ENCODE results near the gene RTP5.
"Not testable (repeated sequence)": the region's sequence is repeated elsewhere in the genome, so short reads cannot be mapped to it uniquely, and the experiment has no call there.

Gene RTP5

DNA sequence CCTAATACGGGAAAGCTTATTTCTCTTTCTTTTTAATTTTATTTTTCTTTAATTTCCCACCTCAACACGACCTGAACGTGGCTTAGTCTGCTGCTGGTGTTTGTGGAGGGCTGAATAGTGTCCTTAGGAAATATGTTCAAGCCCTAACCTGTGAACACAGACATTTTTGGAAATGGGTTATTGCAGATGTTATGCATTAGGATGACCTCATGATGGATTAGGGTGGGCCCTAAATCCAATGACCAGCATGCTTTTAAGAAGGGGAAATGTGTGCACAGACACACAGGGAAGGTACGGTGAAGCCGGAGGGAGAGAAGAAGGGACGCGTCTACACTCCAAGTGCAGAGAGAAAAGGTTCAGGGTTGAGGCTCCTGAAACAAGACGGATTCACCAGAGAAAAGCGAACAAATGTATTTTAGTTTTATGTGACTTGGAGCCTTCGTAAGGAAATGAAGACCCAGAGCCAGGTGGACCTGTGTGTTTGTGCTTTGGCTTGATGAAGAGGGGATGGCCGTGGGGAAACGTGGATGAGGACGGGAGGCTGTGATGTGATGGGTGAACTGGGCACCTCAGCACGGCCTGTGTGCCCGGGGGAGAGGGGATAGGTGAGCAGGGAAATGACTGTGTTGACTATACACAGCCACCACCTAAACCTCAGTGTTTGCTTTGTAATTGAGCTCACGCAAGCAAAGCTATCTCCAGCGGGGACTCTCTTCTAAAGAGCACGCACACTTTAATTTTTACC lies 37.5 kb downstream of the RTP5 start:
- H3K27me3 ChIP-seq (replicated peaks) = peaks cover 2% of the 10 kb centered on the region
- TF ChIP-seq, protein P1, sequence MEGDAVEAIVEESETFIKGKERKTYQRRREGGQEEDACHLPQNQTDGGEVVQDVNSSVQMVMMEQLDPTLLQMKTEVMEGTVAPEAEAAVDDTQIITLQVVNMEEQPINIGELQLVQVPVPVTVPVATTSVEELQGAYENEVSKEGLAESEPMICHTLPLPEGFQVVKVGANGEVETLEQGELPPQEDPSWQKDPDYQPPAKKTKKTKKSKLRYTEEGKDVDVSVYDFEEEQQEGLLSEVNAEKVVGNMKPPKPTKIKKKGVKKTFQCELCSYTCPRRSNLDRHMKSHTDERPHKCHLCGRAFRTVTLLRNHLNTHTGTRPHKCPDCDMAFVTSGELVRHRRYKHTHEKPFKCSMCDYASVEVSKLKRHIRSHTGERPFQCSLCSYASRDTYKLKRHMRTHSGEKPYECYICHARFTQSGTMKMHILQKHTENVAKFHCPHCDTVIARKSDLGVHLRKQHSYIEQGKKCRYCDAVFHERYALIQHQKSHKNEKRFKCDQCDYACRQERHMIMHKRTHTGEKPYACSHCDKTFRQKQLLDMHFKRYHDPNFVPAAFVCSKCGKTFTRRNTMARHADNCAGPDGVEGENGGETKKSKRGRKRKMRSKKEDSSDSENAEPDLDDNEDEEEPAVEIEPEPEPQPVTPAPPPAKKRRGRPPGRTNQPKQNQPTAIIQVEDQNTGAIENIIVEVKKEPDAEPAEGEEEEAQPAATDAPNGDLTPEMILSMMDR (IDR thresholded peaks at IDR 0.05; ENCODE audit: low read depth, low read length, missing control alignments) = no peak
- no peak overlapping the region for H3K27ac ChIP-seq
- no peaks in the 10 kb centered on the region for H3K36me3 ChIP-seq (replicated peaks)
- no peak overlapping the region for H3K4me3 ChIP-seq (ENCODE audit: low read depth, low read length)
- DNase-seq = no peak
- in situ Hi-C loops (cut with HindIII; ENCODE audit: low pct_ligation_motif_present, low sequenced_read_pairs) = no loop called here

DNA sequence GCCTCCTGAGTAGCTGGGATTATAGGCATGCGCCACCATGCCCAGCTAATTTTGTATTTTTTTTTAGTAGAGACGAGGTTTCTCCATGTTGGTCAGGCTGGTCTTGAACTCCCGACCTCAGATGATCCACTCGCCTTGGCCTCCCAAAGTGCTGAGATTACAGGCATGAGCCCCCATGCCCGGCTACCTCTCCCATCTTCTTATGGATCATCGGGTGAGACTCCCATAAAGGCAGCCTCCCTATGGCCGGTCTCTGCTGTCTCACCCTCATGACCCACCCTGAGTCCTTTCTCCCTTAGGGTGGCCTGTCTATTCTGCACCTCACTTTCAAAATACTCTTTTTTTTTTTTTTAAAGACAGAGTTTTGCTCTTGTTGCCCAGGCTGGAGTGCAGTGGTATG lies 38.3 kb downstream of the RTP5 start:
- H3K27ac ChIP-seq; in situ Hi-C loops (cut with HindIII; ENCODE audit: low pct_ligation_motif_present, low sequenced_read_pairs); H3K27me3 ChIP-seq (replicated peaks): not testable (repeated sequence)

GRCh38 chr2:241908686-241909420 lies 39.3 kb downstream of the RTP5 start:
- no peak overlapping the region for H3K4me3 ChIP-seq (ENCODE audit: low read depth, low read length)
- no peaks in the 10 kb centered on the region for H3K27me3 ChIP-seq (replicated peaks)
- no peak for DNase-seq
- in situ Hi-C loops (cut with HindIII; ENCODE audit: low pct_ligation_motif_present, low sequenced_read_pairs) = no loop called here
- TF ChIP-seq, protein P1 (IDR thresholded peaks at IDR 0.05; ENCODE audit: low read depth, low read length, missing control alignments) = no peak
- no peak overlapping the region for H3K27ac ChIP-seq
- no peaks in the 10 kb centered on the region for H3K36me3 ChIP-seq (replicated peaks)

More for the DNA sequence above, 38.3 kb downstream of the RTP5 start:
- H3K4me3 ChIP-seq (ENCODE audit: low read depth, low read length); DNase-seq; H3K36me3 ChIP-seq (replicated peaks): not testable (repeated sequence)

GRCh38 chr2:241909769-241910168 lies 40.2 kb downstream of the RTP5 start:
- TF ChIP-seq, protein P1 (IDR thresholded peaks at IDR 0.05; ENCODE audit: low read depth, low read length, missing control alignments) = no peak
- Histone ChIP-seq H3K36me3 (replicated peaks) (no peaks in the 10 kb centered on the region), H3K27ac (no peak overlapping the region), H3K27me3 (replicated peaks) (no peaks in the 10 kb centered on the region), H3K4me3 (ENCODE audit: low read depth, low read length) (no peak overlapping the region)
- no peak for DNase-seq
- in situ Hi-C loops (cut with HindIII; ENCODE audit: low pct_ligation_motif_present, low sequenced_read_pairs) = no loop called here

GRCh38 chr2:241910604-241911520 lies 41.3 kb downstream of the RTP5 start:
- TF ChIP-seq, protein P1 (IDR thresholded peaks at IDR 0.05; ENCODE audit: low read depth, low read length, missing control alignments) = no peak
- Histone ChIP-seq H3K4me3 (ENCODE audit: low read depth, low read length) (no peak overlapping the region), H3K27me3 (replicated peaks) (no peaks in the 10 kb centered on the region), H3K36me3 (replicated peaks) (no peaks in the 10 kb centered on the region), H3K27ac (no peak overlapping the region)
- in situ Hi-C loops (cut with HindIII; ENCODE audit: low pct_ligation_motif_present, low sequenced_read_pairs) = no loop called here
- no peak for DNase-seq

DNA sequence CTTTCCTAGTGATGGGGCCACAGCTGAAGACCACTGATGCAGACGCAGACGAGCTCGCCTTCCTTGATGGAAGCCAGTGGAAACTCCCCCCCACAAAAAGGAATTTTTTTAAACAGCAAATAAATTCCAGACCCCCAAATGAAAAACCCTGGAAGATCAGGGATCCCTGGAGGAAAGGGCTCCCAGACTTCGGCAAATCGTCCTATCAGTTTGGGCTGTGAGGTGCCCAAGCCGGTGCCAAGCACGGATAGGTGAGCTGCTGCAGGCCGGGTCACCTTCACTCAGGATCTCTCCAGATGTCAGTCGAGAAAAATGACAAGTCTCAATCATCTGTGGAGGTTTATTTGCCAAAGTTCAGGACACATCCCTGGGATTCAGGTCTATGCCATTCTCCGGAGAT lies 42.0 kb downstream of the RTP5 start:
- Histone ChIP-seq H3K27me3 (replicated peaks) (no peaks in the 10 kb centered on the region), H3K4me3 (ENCODE audit: low read depth, low read length) (no peak overlapping the region), H3K27ac (no peak overlapping the region), H3K36me3 (replicated peaks) (no peaks in the 10 kb centered on the region)
- TF ChIP-seq, protein P1 (IDR thresholded peaks at IDR 0.05; ENCODE audit: low read depth, low read length, missing control alignments) = no peak
- in situ Hi-C loops (cut with HindIII; ENCODE audit: low pct_ligation_motif_present, low sequenced_read_pairs) = no loop called here
- DNase-seq = no peak

Data from brain microvascular endothelial cell (primary cell).